DMS153 treated with DMSO at 0.1 percent for 48 hours (cell line): ENCODE measurements around the gene GPR84.
A peak's percentile ranks its signal among the peaks of the same experiment; 100 is the strongest.

Experiments
- DNase-seq: peaks from one replicate; lab custom pipeline; 2025; ENCODE audit not compliant: unreplicated experiment; lab: John Stamatoyannopoulos, UW

Gene GPR84

DNA sequence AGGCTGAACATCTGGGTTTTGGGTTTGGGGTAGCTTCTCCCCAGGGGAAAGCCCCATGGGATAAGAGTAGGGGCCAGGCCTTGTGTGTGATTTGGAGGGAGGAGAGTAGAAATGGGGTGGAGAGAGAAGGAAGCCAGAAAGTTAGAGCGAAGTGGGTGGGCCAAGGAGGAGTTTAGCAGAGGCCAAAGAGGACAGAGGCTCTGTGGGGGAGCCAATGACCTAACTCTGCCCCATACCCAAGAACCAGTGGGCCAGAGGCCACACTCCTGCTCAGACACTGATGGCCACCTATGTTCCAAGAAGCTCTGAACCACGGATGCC, 10.9 kb upstream of the GPR84 start:
- no peak for DNase-seq

GRCh38 chr12:54374562-54375258, 10.4 kb upstream of the GPR84 start:
- peak; percentile 49 for DNase-seq

GRCh38 chr12:54373649-54374561, 9.6 kb upstream of the GPR84 start:
- no peak for DNase-seq

- DNase-seq = no peak
Observed at GRCh38 chr12:54372113-54372806, 8.0 kb upstream of the GPR84 start.

DNA sequence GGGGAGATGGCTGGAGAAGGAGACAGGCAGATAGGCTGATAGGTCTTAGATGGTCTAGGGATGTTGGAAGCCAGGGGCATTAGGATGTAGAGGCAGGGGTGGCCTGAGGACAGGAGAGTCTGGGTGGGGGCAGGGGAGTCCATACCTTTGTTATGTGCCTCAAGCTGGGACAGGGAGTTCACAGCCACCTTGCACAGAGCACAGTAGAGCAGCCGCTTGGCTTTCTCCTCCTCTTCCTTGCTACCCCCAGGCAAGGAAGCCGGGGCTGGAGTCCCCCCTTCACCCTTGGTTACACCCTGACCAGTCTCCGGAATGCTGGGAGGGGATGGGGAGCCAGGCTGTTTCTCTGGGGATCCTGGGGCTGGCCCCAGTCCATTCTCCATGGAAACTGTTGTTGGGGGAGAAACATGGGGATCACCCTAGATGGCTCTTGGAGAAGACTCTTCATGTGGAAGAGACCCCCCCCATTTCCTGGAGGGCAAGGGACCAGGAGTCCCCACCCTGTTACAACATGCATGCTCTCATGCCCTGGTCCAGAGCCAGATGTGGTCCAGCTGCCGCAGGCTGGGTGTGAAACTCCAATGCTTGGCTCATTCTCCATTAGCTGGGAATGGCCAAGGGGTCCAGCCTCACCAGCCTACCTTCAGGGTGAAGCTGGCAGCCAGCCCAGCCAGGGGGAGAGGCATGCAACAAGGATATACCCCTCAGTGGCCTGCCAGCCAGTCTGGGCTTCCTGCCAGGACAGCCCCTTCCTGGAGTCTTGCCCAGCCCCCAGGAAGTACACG, 7.2 kb upstream of the GPR84 start:
- peak; percentile 77 for DNase-seq

GRCh38 chr12:54370171-54370730, 6.0 kb upstream of the GPR84 start:
- DNase-seq = no peak

GRCh38 chr12:54369597-54370131, 5.4 kb upstream of the GPR84 start:
- DNase-seq = no peak

GRCh38 chr12:54368709-54369596, 4.7 kb upstream of the GPR84 start:
- DNase-seq = peak; percentile 75

DNA sequence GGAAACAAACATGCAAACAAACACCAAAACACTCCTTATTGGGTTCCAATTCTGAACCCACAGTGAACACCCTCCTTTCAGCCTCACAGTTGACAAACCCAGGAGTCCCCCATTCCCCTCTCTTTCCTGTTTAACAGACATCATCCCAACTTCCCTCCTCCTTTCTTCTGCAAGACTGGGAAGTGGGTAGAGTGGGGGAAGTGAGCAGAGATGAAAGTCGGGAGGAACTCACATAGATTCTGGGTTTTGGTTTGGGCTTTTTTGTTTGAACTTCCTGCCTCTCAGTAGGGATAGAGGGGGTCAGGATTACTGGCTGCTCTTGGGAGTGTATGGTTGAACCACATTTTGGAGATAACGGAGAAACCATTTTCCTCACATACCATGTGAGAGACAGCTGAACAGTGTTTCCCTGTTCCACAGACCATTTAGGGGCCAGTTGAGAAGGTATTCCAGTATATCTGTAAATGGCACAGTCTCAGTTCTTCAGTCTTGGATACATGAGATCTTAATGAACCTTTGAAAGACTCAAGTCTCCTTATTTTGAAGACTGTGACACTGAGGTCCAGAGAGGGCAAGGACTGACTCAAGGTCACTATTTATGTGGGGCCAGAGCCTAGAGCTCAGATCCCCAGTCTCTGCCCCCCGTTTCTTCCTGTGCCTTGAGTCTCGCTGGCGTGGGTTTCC, 3.9 kb upstream of the GPR84 start:
- DNase-seq = no peak

- no peak for DNase-seq
Observed at GRCh38 chr12:54363618-54364017, 668 bp downstream of the GPR84 start.

- DNase-seq = no peak
Observed at GRCh38 chr12:54363047-54363446, 1.2 kb downstream of the GPR84 start.

DNA sequence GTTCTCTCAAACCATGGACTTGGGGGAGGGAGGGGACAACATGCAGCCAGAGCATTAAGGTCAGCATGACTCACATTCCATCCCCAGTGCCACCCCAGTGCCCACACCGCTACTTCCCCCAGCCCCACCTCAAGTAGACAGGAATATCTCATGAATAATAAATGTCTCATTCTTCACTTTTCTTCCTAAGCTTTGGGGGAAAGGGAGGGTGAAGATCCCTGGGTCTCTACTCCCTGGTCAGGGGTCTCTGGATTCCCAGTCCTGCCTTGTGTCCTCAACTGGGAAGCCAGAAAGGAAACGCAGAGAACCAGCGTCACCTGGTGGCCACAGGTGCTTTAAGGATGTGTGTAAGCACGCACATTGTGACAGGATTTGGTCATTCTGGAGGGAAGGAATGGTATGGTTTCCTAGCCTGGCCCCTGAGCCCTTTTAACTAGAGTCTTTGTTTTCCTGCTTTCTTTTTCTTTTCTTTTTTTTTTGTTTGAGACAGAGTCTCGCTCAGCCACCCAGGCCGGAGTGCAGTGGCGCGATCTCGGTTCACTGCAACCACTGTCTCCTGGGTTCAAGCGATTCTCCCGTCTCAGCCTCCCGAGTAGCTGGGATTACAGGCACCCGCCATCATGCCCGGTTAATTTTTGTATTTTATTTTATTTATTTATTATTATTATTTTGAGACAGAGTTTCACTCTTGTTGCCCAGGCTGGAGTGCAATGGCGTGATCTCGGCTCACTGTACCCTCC, 3.4 kb downstream of the GPR84 start:
- DNase-seq = peak; percentile 62

GRCh38 chr12:54359762-54360351, 4.4 kb downstream of the GPR84 start:
- DNase-seq = no peak

DNA sequence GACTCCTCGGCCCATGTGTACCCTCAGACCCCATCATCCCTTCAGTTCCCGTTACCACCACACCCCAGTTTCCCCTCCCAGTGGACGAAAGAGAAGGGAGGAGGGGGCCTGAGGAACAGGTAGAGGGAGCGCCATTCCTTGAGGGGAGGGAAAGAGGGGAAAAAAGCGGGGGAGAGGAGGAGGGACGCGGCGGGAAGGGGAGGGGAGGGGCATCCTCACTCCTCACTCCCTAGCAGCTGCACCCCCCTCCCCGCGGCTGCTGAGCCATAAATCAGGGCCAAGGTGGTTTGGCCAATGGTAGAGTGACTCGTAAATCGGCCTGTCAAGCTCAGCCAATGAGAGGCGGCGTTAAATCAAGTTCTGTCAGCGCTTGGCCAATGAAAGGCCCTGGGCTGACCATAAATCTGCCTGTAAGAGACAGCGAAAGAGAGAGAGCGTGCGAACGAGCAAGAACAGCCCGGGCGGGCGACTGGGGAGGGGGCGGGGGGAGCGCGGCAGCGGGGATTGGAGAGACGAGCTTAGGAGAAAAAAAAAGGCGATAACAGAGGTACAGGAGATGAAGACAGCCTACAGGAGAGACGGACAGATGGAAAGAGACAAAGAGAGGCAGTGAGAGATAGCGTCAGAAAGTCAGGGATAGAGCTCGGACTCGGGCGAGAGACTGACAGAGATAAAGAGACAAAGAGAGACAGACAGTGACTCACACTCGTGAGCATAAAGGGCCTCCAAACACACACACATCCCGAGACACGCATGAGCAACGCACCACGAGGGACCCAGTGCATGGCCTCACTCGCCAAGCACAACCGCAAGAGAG, 5.1 kb downstream of the GPR84 start:
- peak; percentile 98 for DNase-seq

- DNase-seq = peak; percentile 68
Observed at GRCh38 chr12:54358191-54358944, 5.9 kb downstream of the GPR84 start.

GRCh38 chr12:54357506-54358190, 6.6 kb downstream of the GPR84 start:
- DNase-seq = no peak
